Kidney (tissue), 14 donors: ENCODE results near the gene DENND4C. TPM values are rescaled to one million over a fixed set of nuclear protein-coding genes. Genes with fewer than 3 reads are reported as not detected.
A peak's percentile ranks its signal among the peaks of the same experiment; 100 is the strongest.
"Not testable (repeated sequence)": the region's sequence is repeated elsewhere in the genome, so short reads cannot be mapped to it uniquely, and the experiment has no call there.

Source experiments
- DNase-seq, 5 donors: peaks; one replicate each; pipeline ENCODE4 v3.0.0-alpha.2; 2013 to 2020
- FAIRE-seq: peaks from 2 replicates; lab custom pipeline; 2012; peaks lifted over from hg19 to GRCh38; lab: Jason Lieb, UNC
- H3K27ac ChIP-seq, 2 donors: one replicate each; pipeline ENCODE4 v1.7.0; 2013; ENCODE audit warnings: low read depth in 2 of 2, low read length in 2 of 2, inconsistent platforms in 1 of 2
- H3K27me3 ChIP-seq: one replicate; pipeline ENCODE4 v1.7.1; 2013; ENCODE audit warnings: low read length, inconsistent platforms; ENCODE audit not compliant: control insufficient read depth, insufficient read depth
- H3K36me3 ChIP-seq, 3 donors: one replicate each; pipeline versions ENCODE4 v1.7.0 to v1.7.1; 2013; ENCODE audit warnings: low read length in 3 of 3, control low read depth in 1 of 3, inconsistent platforms in 1 of 3; ENCODE audit not compliant: insufficient read depth in 3 of 3, control insufficient read depth in 2 of 3
- H3K4me1 ChIP-seq, 3 donors: one replicate each; pipeline versions ENCODE4 v1.7.0 to v1.7.1; 2013; ENCODE audit warnings: low read length in 3 of 3, inconsistent platforms in 1 of 3, low read depth in 1 of 3; ENCODE audit not compliant: control insufficient read depth in 2 of 3, insufficient read depth in 2 of 3
- H3K4me3 ChIP-seq, 3 donors: one replicate each; pipeline versions ENCODE4 v1.7.0 to v1.8.1; 2013; ENCODE audit warnings: low read length in 3 of 3, control low read depth in 1 of 3, inconsistent platforms in 1 of 3
- H3K9ac ChIP-seq, 3 donors: one replicate each; pipeline versions ENCODE4 v1.7.0 to v1.7.1; 2013; ENCODE audit warnings: low read length in 3 of 3, control low read depth in 1 of 3, inconsistent platforms in 1 of 3
- H3K9me3 ChIP-seq, 3 donors: one replicate each; pipeline versions ENCODE4 v1.7.0 to v1.7.1; 2013; ENCODE audit warnings: low read length in 3 of 3, control low read depth in 1 of 3, inconsistent platforms in 1 of 3; ENCODE audit not compliant: control insufficient read depth in 2 of 3, insufficient read depth in 1 of 3
- CTCF ChIP-seq: IDR thresholded peaks from 3 replicates; pipeline ENCODE4 v1.5.1; 2012; ENCODE audit warnings: mild to moderate bottlenecking, moderate library complexity, borderline replicate concordance; ENCODE audit not compliant: insufficient read depth; ENCODE audit errors: extremely low read depth
- intact Hi-C: fragments of 100-400 bp; cut with DNase I; formaldehyde crosslinking; loops from one replicate; pipeline ENCODE4 v1.11.1; 2022
- polyA plus RNA-seq: library from polyadenylated mRNA; stranded (reverse); fragments of 350-450 nt; fragmentation: Illumina TruSeq; extraction: RNeasy Lipid Tissue Mini Kit (QIAGEN cat#74804); gene quantifications from one replicate; pipeline ENCODE4 v1.2.3, GENCODE V29; 2014; ENCODE audit warnings: low read depth, low replicate concordance; ENCODE audit not compliant: insufficient read depth
- total RNA-seq: library from RNA; stranded (reverse); fragmentation: NEBNext Ultra II Directional; extraction: Animal tissue kit (Norgen Biotek cat#: 25700); gene quantifications from one replicate; pipeline ENCODE4 v1.2.1, GENCODE V29; 2021
- donor health status: control.
- donor health status: control.
- donor health status: control.
- donor health status: control.
- donor health status: control.
- donor health status: DM: yes; HTN: yes; CAD: no.
- donor health status: Normal renal cell carcinoma (clear cell type).

Gene DENND4C
- total and polyA plus RNA-seq, 2 donors from 2014 or later: 6.2 to 59.5 TPM

- Histone ChIP-seq H3K27ac (no peak overlapping the region), H3K9me3 (no peaks in the 10 kb centered on the region), H3K36me3 (no peaks in the 10 kb centered on the region), H3K4me1 (peaks cover 0 to 10% (median 4%) of the 10 kb centered on the region in 3 donors), H3K27me3 (no peaks in the 10 kb centered on the region), H3K9ac (no peak overlapping the region), H3K4me3 (no peak overlapping the region)
- DNase-seq: peak in 2 of 5 donors; percentile 6 to 22
- no peak for FAIRE-seq
- TF ChIP-seq CTCF: no peak
- intact Hi-C loops: no loop called here
Observed at GRCh38 chr9:19255821-19256220, 25.3 kb downstream of the DENND4C start.

GRCh38 chr9:19259665-19260255, 29.3 kb downstream of the DENND4C start:
- H3K4me3 ChIP-seq, H3K9me3 ChIP-seq, H3K27me3 ChIP-seq, H3K4me1 ChIP-seq, H3K36me3 ChIP-seq, H3K9ac ChIP-seq, H3K27ac ChIP-seq, intact Hi-C loops, DNase-seq: not testable (repeated sequence)
- peak; percentile 56 for FAIRE-seq

- H3K4me1 ChIP-seq, H3K27ac ChIP-seq, intact Hi-C loops: not testable (repeated sequence)
Observed at GRCh38 chr9:19265602-19266001, 35.1 kb downstream of the DENND4C start.

DNA sequence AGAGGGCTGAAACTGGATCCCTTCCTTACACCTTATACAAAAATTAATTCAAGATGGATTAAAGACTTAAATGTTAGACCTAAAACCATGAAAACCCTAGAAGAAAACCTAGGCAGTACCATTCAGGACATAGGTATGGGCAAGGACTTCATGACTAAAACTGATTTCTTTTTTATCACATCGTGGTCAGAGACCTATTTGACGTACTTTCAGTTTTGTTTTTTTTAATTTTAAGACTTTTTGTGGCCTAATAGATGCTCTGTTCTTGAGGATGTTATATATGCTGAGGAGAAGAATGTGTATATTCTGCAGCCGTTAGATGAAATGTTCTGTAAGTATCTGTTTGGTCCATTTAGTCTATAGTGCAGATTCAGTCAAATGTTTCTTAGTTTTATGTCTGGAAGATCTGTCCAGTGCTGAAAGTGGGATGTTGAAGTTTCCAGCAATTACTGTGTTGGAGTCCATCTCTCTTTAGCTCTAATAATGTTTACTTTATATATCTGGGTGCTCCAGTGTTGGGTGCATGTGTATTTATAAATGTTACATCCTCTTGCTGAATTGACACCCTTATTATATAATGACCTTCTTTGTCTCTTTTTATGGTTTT, 36.4 kb downstream of the DENND4C start:
- H3K9me3 ChIP-seq, H3K4me1 ChIP-seq, H3K27me3 ChIP-seq, H3K9ac ChIP-seq, DNase-seq, H3K36me3 ChIP-seq, FAIRE-seq, intact Hi-C loops, H3K4me3 ChIP-seq, H3K27ac ChIP-seq: not testable (repeated sequence)

More at GRCh38 chr9:19265602-19266001, 35.1 kb downstream of the DENND4C start:
- H3K36me3 ChIP-seq, H3K4me3 ChIP-seq, FAIRE-seq, DNase-seq, H3K27me3 ChIP-seq, H3K9ac ChIP-seq, H3K9me3 ChIP-seq: not testable (repeated sequence)

DNA sequence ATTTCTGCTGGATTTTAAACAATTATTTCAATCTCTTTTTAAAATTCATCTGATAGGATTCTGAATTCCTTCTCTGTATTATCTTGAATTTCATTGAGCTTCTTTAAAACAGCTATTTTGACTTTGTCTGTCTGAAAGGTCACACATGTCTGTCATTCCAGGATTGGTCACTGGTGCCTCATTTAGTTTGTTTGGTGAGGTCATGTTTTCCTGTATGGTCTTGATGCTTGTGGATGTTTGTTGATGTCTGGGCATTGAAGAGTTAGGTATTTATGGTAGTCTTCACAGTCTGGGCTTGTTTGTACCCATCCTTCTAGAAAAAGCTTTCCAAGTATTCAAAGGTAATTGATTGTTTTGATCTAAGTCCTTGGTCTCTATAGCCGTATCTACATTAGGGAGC, 39.1 kb downstream of the DENND4C start:
- TF ChIP-seq CTCF: no peak
- Histone ChIP-seq H3K9ac (no peak overlapping the region), H3K27me3 (no peaks in the 10 kb centered on the region), H3K36me3 (no peaks in the 10 kb centered on the region), H3K27ac (no peak overlapping the region), H3K4me1 (peaks cover 0 to 2% (median 0%) of the 10 kb centered on the region in 3 donors), H3K4me3 (no peak overlapping the region), H3K9me3 (no peaks in the 10 kb centered on the region)
- intact Hi-C loops: no loop called here
- FAIRE-seq: no peak
- DNase-seq: no peak
